HepG2 (cell line): ENCODE results near the gene NUDT7. TPM values are rescaled to one million over a fixed set of nuclear protein-coding genes. Genes with fewer than 3 reads are reported as not detected.

Source experiments
- ATAC-seq: fragments of 200-7000 bp; cut with Tn5 transposase; 3 replicates; pipeline ENCODE4 v1.9.1; 2020; ENCODE audit warnings: mild to moderate bottlenecking, moderate library complexity
- BruUV-seq: library from RNA; stranded (reverse); fragments of 400-500 nt; replicated peaks from 2 replicates; lab custom pipeline; 2021; lab: Mats Ljungman, UMichigan
- CTCF ChIA-PET: fragments of 300-600 bp; formaldehyde crosslinking; extraction: SDS; loops from one replicate; lab custom pipeline; 2021; ENCODE audit warnings: low total read pairs, inconsistent platforms, low intra/inter-chr PET ratio; lab: Yijun Ruan, JAX
- POLR2A ChIA-PET: fragments of 350-600 bp; sonication (Branson Sonifier 250); formaldehyde crosslinking; loops from one replicate; lab custom pipeline; 2020; ENCODE audit warnings: antibody characterized with exemption, inconsistent platforms; lab: Yijun Ruan, JAX
- DNase-seq: peaks from one replicate; pipeline ENCODE4 v3.0.0-alpha.2; 2015; ENCODE audit warnings: low spot score
- FAIRE-seq: peaks from 3 replicates; lab custom pipeline; 2011; peaks lifted over from hg19 to GRCh38; lab: Jason Lieb, UNC
- H2AFZ ChIP-seq: one replicate; pipeline ENCODE4 v1.6.1; 2011; ENCODE audit warnings: low read length, inconsistent platforms
- H3K27ac ChIP-seq: fragments of 300-600 bp; 3 replicates; pipeline ENCODE4 v1.8.0; 2011; ENCODE audit warnings: mixed run types, mild to moderate bottlenecking, mixed read lengths, low read length, inconsistent platforms; ENCODE audit not compliant: insufficient read depth; ENCODE audit errors: extremely low read length
- H3K27me3 ChIP-seq, 2 experiments: fragments of 200-600 bp in 1 of 2; 2 replicates in 1 of 2; 3 replicates in 1 of 2; pipeline versions ENCODE4 v1.6.0 to v1.8.0; 2011; ENCODE audit warnings: low read length in 2 of 2, mild to moderate bottlenecking in 2 of 2, moderate library complexity in 2 of 2, inconsistent platforms in 1 of 2; ENCODE audit not compliant: insufficient read depth in 2 of 2, control insufficient read depth in 1 of 2
- H3K36me3 ChIP-seq, 2 experiments: fragments of 200-600 bp in 1 of 2; replicated peaks in 1 of 2; 2 replicates in 1 of 2; 3 replicates in 1 of 2; pipeline versions ENCODE4 v1.5.1 to v1.8.0; 2011; ENCODE audit warnings: low read length in 2 of 2, inconsistent platforms in 1 of 2; ENCODE audit not compliant: insufficient read depth in 2 of 2, control insufficient read depth in 1 of 2
- H3K4me1 ChIP-seq: 2 replicates; pipeline ENCODE4 v1.5.1; 2012; ENCODE audit warnings: low read length, inconsistent platforms; ENCODE audit not compliant: insufficient read depth
- H3K4me2 ChIP-seq: 2 replicates; pipeline ENCODE4 v1.6.0; 2011; ENCODE audit warnings: low read depth, low read length, inconsistent platforms
- H3K4me3 ChIP-seq, 3 experiments: fragments of 200-600 bp in 1 of 3; sonication (generic), shearing (Covaris generic) in 1 of 3; replicated peaks in 1 of 3; 2 replicates each; pipeline ENCODE4 v1.5.1; 2011 to 2016; ENCODE audit warnings: low read length in 3 of 3, inconsistent platforms in 2 of 3, low read depth in 2 of 3, mild to moderate bottlenecking in 2 of 3, control low read depth in 1 of 3, mixed read lengths in 1 of 3; ENCODE audit not compliant: insufficient read depth in 1 of 3
- H3K79me2 ChIP-seq: one replicate; pipeline ENCODE4 v1.6.1; 2011; ENCODE audit warnings: low read length, inconsistent platforms; ENCODE audit not compliant: insufficient read depth
- H3K9ac ChIP-seq: 2 replicates; pipeline ENCODE4 v1.6.0; 2011; ENCODE audit warnings: mild to moderate bottlenecking, low read depth, low read length, inconsistent platforms; ENCODE audit not compliant: insufficient read depth
- H3K9me3 ChIP-seq: 2 replicates; pipeline ENCODE4 v1.5.1; 2012; ENCODE audit warnings: mild to moderate bottlenecking, low read length
- H4K20me1 ChIP-seq: 2 replicates; pipeline ENCODE4 v1.6.0; 2011; ENCODE audit warnings: inconsistent platforms, mild to moderate bottlenecking, low read length, moderate library complexity; ENCODE audit not compliant: insufficient read depth
- ATF1 ChIP-seq: IDR thresholded peaks from 2 replicates; pipeline ENCODE4 v1.6.1; 2016; ENCODE audit warnings: mild to moderate bottlenecking, control low read depth
- BORCS8-MEF2B ChIP-seq: sonication (generic); formaldehyde crosslinking; IDR thresholded peaks from 2 replicates; pipeline ENCODE4 v1.8.0; 2022; ENCODE audit warnings: mild to moderate bottlenecking, missing genetic modification reagents
- CC2D1A ChIP-seq: sonication (generic); formaldehyde crosslinking; IDR thresholded peaks from 2 replicates; pipeline ENCODE4 v1.8.1; 2023; ENCODE audit warnings: mild to moderate bottlenecking, missing genetic modification reagents
- CEBPG ChIP-seq: IDR thresholded peaks from 2 replicates; pipeline ENCODE4 v1.6.1; 2016
- HDAC2 ChIP-seq: sonication (generic); formaldehyde crosslinking; IDR thresholded peaks from 2 replicates; pipeline ENCODE4 v1.4.0; 2020; ENCODE audit warnings: missing genetic modification reagents
- HNRNPUL1 ChIP-seq: fragments of 200-400 bp; formaldehyde crosslinking; IDR thresholded peaks from 2 replicates; pipeline ENCODE4 v1.6.1; 2017; ENCODE audit warnings: low read depth, mild to moderate bottlenecking, low read length, moderate library complexity
- HOMEZ ChIP-seq: IDR thresholded peaks from 2 replicates; pipeline ENCODE4 v1.6.1; 2016; ENCODE audit warnings: low read depth
- JUND ChIP-seq: sonication (generic); formaldehyde crosslinking; IDR thresholded peaks from 2 replicates; pipeline ENCODE4 v1.8.0; 2022; ENCODE audit warnings: mild to moderate bottlenecking, missing genetic modification reagents
- MIXL1 ChIP-seq: IDR thresholded peaks from 2 replicates; pipeline ENCODE4 v1.6.1; 2016
- NFKB2 ChIP-seq: sonication (generic); formaldehyde crosslinking; IDR thresholded peaks from 2 replicates; pipeline ENCODE4 v1.4.0; 2020; ENCODE audit warnings: missing genetic modification reagents, borderline replicate concordance
- POLR2AphosphoS2 ChIP-seq: IDR thresholded peaks from 2 replicates; pipeline ENCODE4 v1.6.1; 2011; ENCODE audit warnings: low read depth, low read length, improper control_type of control experiment
- RFX1 ChIP-seq: fragments of 450-650 bp; IDR thresholded peaks from 2 replicates; pipeline ENCODE4 v1.6.1; 2017
- TRAFD1 ChIP-seq: sonication (generic); formaldehyde crosslinking; IDR thresholded peaks from 2 replicates; pipeline ENCODE4 v1.5.1; 2020; ENCODE audit warnings: missing genetic modification reagents, mild to moderate bottlenecking, borderline replicate concordance
- ZNF230 ChIP-seq: sonication (generic); formaldehyde crosslinking; IDR thresholded peaks from 2 replicates; pipeline ENCODE4 v1.4.0; 2020; ENCODE audit warnings: mild to moderate bottlenecking, missing genetic modification reagents
- ZNF274 ChIP-seq: sonication (generic); formaldehyde crosslinking; IDR thresholded peaks from 2 replicates; pipeline ENCODE4 v1.5.1; 2020; ENCODE audit warnings: mild to moderate bottlenecking, missing genetic modification reagents
- ZNF317 ChIP-seq: sonication (generic); formaldehyde crosslinking; IDR thresholded peaks from 2 replicates; pipeline ENCODE4 v1.5.0; 2020; ENCODE audit warnings: mild to moderate bottlenecking, missing genetic modification reagents
- ZNF670 ChIP-seq: sonication (generic); formaldehyde crosslinking; IDR thresholded peaks from 2 replicates; pipeline ENCODE4 v1.8.0; 2022; ENCODE audit warnings: mild to moderate bottlenecking, missing genetic modification reagents, borderline replicate concordance
- ZNF766 ChIP-seq: sonication (generic); formaldehyde crosslinking; IDR thresholded peaks from 2 replicates; pipeline ENCODE4 v1.5.0; 2020; ENCODE audit warnings: missing genetic modification reagents, borderline replicate concordance
- ZNF891 ChIP-seq: sonication (generic); formaldehyde crosslinking; IDR thresholded peaks from 2 replicates; pipeline ENCODE4 v1.5.0; 2020; ENCODE audit warnings: mild to moderate bottlenecking, missing genetic modification reagents
- ZSCAN25 ChIP-seq: sonication (generic); formaldehyde crosslinking; IDR thresholded peaks from 2 replicates; pipeline ENCODE4 v1.8.0; 2022; ENCODE audit warnings: mild to moderate bottlenecking, missing genetic modification reagents
- WGBS: methylation state at CpG from one replicate; pipeline ENCODE4 v1.1.6; 2017; ENCODE audit warnings: low lambda C conversion rate; 5-methylcytosine and 5-hydroxymethylcytosine counted together
- in situ Hi-C: cut with HindIII; loops from 2 replicates; pipeline ENCODE4 v1.10.0; 2017; ENCODE audit warnings: low pct_unique_long_range_greater_than_20kb; ENCODE audit not compliant: extremely low pct_ligation_motif_present
- intact Hi-C: fragments of 100-400 bp; cut with micrococcal nuclease; formaldehyde crosslinking; loops from one replicate; pipeline ENCODE4 v1.10.0; 2022; ENCODE audit not compliant: unreplicated experiment
- polyA plus RNA-seq, 8 experiments: library from polyadenylated mRNA; depleted of rRNA in 3 of 8; stranded (reverse) in 7 of 8; unstranded in 1 of 8; fragments of >200 nt; fragmentation: Illumina TruSeq in 4 of 8; extraction: Trizol in 4 of 8; gene quantifications; 2 replicates each; pipeline versions ENCODE4 v1.2.1 to v1.2.3, GENCODE V29; 2011 to 2016; ENCODE audit warnings: low read depth in 4 of 8, missing spikeins in 1 of 8, mixed read lengths in 1 of 8; ENCODE audit not compliant: insufficient read depth in 1 of 8
- total RNA-seq, 5 experiments: library from RNA; depleted of rRNA; stranded (reverse); fragments of >200 nt; fragmentation: Illumina TruSeq; extraction: Trizol; gene quantifications; 2 replicates each; pipeline ENCODE4 v1.2.3, GENCODE V29; 2016; ENCODE audit warnings: low read depth in 1 of 5

The NUDT7 gene
- total and polyA plus RNA-seq, 2 of the 13 experiments (the other 11 are each of a cell fraction or from before 2014, with no cell fraction given): 14.3 to 23.9 TPM

- ChIA-PET CTCF (no interaction called here), POLR2A (no interaction called here)
- peaks cover 0 to 28% of the 10 kb centered on the region in 2 experiments; a peak in 3 of 5 replicates for H3K27me3 ChIP-seq
- 100% methylated on average over 1 of the region's 1 CpG for WGBS
- TF ChIP-seq ZNF274 (CRISPR knock-in tag) (no peak), MIXL1 (no peak), CC2D1A (no peak), HOMEZ (no peak), ZNF766 (no peak), RFX1 (no peak), BORCS8-MEF2B (CRISPR knock-in tag) (no peak), ZNF891 (CRISPR knock-in tag) (no peak), HDAC2 (no peak), POLR2AphosphoS2 (no peak), ATF1 (no peak), ZSCAN25 (no peak), ZNF670 (CRISPR knock-in tag) (no peak), ZNF230 (CRISPR knock-in tag) (no peak), JUND (CRISPR knock-in tag) (no peak), NFKB2 (CRISPR knock-in tag) (no peak), CEBPG (CRISPR knock-in tag) (no peak), HNRNPUL1 (no peak), TRAFD1 (CRISPR knock-in tag) (no peak), ZNF317 (CRISPR knock-in tag) (no peak)
- DNase-seq: no peak
- no peak overlapping the region for H3K4me3 ChIP-seq
- no peak overlapping the region for H3K9ac ChIP-seq
- no peaks in the 10 kb centered on the region for H3K4me1 ChIP-seq
- H3K9me3 ChIP-seq: no peaks in the 10 kb centered on the region
- no TSS peak for BruUV-seq
- no peak for ATAC-seq
- H3K79me2 ChIP-seq: no peaks in the 10 kb centered on the region
- FAIRE-seq: no peak
- intact Hi-C loops (no loop called here), in situ Hi-C loops (no loop called here)
- H3K4me2 ChIP-seq: no peak overlapping the region
- no peak overlapping the region for H3K27ac ChIP-seq
- H4K20me1 ChIP-seq: no peaks in the 10 kb centered on the region
- H3K36me3 ChIP-seq: no peaks in the 10 kb centered on the region
- no peak overlapping the region for H2AFZ ChIP-seq
These were observed 29.7 kb upstream of the NUDT7 start for GRCh38 chr16:77692612-77693011.
